ENCODE results near the gene THSD7B.

THSD7B gene

GRCh38 chr2:137381731-137382130 is 616.4 kb downstream of the THSD7B start:
- no peak for DNase-seq (ENCODE audit: low read depth)

GRCh38 chr2:137383391-137383790 is 618.0 kb downstream of the THSD7B start:
- DNase-seq (ENCODE audit: low read depth) = no peak

- DNase-seq (ENCODE audit: low read depth) = no peak
These were observed 621.7 kb downstream of the THSD7B start for GRCh38 chr2:137387044-137387443.

DNA sequence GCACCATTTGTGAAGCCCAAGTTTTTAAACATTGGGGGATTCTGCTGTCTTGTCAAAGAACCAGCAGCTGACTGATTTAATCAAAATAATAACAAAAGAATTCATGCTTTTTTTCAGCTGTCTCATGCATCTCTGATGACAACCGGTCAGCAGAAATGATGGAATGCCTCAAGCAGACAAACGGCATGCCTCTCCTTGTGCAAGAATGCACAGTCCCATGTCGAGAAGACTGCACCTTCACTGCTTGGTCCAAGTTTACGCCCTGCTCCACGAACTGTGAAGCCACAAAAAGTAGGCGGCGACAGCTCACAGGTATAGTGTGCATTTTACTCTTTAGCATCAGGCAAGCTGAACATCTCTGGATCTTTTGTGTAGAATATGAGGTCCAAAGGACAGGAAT is 640.2 kb downstream of the THSD7B start:
- DNase-seq (ENCODE audit: low read depth) = no peak

- DNase-seq (ENCODE audit: low read depth) = no peak
These were observed 646.2 kb downstream of the THSD7B start for GRCh38 chr2:137411585-137411984.

GRCh38 chr2:137420744-137421143 is 655.4 kb downstream of the THSD7B start:
- DNase-seq (ENCODE audit: low read depth) = no peak

DNA sequence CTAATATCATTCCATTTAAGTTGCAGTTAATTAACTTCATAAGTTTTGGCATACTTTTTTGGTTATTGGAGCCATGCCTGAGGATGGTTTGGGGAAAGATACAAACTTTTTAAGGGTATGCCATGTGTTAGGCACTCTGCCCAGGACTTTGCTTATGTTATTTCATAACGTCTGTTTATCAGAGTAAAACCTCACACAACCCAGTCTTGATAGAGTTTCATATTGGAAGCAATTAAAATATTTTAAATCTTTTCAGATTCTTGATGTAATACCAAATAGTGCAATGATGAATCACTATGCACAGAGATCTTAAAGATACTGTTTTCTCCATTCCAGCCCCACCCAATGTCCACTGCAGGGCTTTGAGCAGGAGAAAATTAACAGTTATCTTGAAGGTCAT is 669.8 kb downstream of the THSD7B start:
- DNase-seq (ENCODE audit: low read depth) = peak; percentile 4

DNA sequence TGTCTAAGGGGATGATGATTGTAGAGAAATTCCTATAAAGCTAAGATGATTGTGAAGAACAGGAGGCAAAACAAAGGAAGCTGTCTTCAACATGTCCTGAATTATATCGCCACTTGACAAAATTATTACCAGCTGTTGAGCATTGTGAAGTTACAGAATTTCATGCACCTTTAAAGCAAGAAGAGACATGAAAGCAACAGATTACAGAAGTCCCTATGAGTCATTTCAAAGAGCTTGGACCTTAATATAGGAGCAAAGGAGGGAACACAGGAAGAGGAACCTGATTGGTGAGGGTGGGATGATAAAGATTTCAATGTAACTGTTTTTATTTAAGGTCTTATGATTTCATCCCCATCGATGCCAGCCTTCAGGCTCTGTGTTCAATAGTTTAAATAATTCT is 672.0 kb downstream of the THSD7B start:
- no peak for DNase-seq (ENCODE audit: low read depth)

DNA sequence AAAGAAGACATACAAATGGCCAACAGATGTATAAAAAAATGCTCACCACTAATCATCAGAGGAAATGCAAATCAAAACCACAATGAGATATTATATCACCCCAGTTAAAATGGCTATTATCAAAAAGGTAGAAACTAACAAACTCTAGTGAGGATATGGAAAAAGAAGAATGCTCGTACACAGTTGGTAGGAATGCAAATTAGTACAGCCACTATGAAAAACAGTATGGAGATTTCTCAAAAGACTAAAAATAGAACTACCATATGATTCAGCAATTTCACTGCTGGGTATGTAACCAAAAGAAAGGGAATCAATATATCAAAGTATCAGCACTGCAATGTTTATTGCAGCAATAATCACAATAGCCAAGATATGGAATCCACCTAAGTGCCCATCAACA is 679.6 kb downstream of the THSD7B start:
- no peak for DNase-seq (ENCODE audit: low read depth)

- DNase-seq (ENCODE audit: low read depth) = no peak
These were observed 684.1 kb downstream of the THSD7B start for GRCh38 chr2:137449454-137449853.

GRCh38 chr2:137454886-137455285 is 689.5 kb downstream of the THSD7B start:
- no peak for DNase-seq (ENCODE audit: low read depth)

DNA sequence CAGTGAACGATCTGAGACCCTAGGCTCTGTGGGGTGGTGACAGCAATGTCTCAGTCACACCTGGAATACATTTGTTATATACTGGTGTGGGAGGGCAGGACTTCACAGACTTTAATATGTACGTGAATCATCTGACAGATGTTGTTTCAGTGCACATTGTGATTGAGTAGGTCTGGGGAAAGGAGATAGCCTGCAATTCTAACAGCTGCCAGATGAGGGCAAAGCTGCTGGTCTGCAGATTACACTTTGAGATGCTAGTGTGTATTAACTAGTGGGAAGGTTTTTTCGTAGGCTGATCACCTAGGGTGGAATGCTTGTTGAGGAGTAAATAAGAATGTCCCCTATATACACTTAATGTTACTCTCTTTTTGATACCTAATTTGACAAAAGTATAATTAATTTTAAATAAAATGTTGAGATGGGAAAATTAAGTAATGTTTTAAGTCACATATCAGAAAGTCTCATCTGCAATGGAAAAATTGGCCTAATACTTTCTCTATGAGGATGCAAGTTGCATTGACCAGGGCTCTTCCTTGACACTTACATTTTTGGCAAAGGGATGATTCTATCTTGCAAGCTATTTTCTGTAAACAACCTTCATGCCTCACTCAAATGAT is 702.0 kb downstream of the THSD7B start:
- DNase-seq (ENCODE audit: low read depth) = no peak

DNA sequence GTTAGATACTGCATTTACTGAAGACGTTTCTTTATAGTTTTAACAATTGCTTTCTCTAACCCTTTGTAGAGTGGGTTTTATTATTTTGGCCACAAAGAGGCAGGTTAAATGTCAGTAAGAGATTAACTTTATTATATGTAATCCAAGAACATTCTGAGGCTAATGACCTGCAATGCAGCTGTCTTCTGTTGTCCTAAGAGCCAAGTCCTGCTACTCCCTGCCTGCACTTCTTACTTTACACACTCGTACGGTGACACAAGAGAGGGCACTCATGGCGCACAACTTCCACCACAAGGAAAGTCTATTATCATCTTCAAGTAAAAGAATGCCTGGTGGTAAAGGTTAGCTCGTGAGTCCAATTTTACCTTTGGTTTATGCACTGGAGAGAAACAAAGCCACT is 727.9 kb downstream of the THSD7B start:
- DNase-seq (ENCODE audit: low read depth) = no peak

DNA sequence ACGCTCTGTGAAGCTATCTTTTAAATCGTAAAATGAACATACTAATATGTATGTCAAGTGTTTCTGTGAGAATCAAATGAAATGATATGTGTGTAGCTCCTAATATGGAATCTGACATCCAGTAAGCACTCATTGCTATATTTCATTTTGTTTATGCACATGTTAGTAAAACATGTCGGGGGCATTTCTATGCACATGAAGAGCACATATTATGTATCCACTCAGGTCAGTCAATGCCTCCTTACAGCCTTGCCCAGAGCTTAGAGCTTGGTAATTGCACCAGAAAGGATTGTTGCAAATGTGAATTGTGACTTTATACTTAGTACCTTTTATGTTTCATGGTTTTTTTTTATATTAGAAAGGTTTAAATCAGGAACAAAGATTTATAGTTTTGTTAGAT is 735.3 kb downstream of the THSD7B start:
- no peak for DNase-seq (ENCODE audit: low read depth)

DNA sequence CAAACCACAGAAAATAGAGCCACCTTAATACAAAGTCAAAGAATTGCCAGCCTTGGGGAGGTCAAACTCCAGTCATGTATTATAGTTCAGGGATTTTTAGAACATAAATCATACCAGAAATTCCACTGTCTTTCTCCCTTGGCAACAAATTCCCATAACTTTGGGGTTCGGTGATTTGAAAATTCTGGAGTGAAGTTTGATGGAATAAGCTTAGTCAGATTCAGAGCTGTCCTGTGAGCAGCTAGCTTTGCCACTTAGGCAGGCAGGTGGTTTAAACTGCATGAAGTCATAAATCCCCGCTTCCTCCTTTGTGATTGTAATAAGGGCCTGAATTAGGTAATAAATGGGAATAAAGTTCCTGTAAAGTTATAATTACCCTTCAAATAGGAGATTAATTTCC is 741.9 kb downstream of the THSD7B start:
- no peak for DNase-seq (ENCODE audit: low read depth)

DNA sequence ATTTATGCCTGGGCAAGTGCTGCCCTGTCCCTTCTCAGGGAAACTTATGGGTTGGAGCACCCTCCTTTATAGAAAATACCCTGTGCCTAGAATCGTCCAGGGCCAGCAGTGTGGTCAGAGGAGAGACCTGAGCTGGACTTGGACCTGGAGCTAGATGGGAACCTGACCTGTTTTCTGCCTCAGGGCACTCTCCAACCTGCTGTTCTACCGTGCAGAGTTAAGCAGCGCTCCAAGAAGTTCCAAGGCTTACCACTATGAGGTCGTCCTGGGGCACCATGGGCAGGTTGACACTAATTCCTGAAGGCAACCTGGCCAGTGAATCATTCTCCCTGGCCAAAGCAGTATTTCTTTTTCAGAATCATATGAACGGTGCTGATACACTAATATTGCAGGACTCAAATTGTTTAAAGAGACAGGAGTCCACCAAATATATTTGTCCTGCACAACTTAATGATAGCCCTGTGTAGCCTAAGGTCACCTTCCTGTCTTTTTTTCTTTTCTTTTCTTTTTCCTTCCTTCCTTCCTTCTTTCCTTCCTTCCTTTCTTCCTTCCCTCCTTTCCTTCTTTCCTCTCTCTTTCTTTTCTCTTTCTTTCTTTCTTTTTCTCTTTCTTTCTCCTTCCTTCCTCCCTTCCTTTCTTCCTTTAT is 743.5 kb downstream of the THSD7B start:
- DNase-seq (ENCODE audit: low read depth) = no peak

DNA sequence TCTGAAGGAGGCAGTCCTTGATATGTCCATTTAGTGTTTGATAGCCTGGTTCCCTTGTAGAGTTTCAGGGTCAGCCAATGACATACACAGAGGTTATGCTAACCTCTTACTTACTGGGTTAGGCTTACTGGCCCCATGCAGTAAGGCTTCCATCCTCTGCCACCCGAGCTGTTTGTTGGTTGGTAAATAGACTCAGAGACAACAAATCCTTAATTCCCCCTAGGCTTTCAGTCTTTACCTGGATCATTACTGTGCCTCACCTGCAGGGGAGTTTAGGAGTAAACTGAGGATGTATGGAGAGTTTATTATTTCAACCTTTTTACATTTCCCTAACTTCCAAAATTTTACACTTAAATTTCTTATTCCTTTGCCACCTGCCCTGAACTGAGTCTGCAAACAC is 746.2 kb downstream of the THSD7B start:
- DNase-seq (ENCODE audit: low read depth) = no peak

GRCh38 chr2:137521653-137522619 is 756.6 kb downstream of the THSD7B start:
- DNase-seq (ENCODE audit: low read depth) = no peak

- DNase-seq (ENCODE audit: low read depth) = no peak
These were observed 757.3 kb downstream of the THSD7B start for GRCh38 chr2:137522620-137523011.

DNA sequence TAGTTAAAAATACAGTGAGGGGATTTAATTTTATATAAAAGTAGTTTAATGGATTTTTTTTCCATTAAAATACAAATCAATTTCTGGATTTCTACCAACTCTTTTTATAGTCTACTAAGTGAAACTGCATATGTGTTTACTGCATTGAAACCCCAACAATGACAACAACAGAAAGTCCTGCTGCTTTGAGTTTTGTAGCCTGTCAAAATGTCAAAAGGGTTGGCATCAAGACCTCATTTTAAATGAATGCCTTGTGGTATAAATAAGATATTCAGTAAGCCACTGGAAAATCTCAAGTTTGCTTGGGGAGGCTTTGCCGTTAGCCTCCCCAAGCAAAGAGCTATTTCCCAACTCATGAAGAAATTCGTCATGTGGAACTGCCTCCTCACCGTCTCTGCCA is 758.6 kb downstream of the THSD7B start:
- no peak for DNase-seq (ENCODE audit: low read depth)

DNA sequence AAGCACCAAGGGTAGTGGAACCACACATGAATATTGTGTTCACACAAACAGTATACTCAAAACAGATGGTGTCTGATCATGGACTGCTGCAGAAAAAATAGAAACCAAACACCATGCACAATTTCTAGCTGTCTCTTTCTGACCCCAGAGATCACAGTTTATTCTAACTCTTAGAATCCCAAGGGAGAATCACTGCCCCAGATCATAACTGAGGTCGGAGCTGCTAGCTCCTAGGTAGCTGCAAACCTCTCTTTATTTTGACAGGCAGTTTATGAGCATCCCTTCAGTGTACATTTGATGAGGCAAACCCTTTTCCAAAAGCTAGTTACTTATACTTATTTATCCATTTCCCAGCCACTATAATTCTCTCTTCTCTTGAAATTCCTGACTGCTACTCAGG is 759.8 kb downstream of the THSD7B start:
- DNase-seq (ENCODE audit: low read depth) = no peak

DNA sequence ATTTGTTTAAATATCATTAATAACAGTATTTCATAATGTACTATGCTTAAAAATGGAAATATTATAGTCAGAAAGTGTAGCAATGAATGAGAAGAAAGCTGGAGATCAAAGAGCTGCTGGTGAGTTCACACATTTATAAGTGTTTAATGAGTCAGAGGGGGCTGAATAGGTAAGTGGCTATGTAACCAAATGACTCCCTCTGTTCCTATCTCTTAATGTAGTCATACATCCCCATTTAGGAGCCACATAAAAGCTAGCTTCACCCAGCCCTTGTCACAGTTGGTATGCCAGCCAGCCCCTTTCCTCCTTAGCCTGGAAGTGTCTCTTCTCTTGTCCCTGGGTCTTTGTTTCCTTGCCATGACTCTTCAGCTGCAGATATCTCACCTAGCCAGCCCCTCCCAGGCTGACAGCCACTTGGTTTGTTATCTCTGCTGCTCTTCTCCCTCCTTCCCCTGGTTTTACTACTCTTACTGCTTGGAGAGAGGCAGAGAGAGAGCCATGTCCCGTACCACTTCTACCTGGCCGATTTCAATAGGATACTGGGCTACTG is 760.4 kb downstream of the THSD7B start:
- no peak for DNase-seq (ENCODE audit: low read depth)

GRCh38 chr2:137535897-137536296 is 770.6 kb downstream of the THSD7B start:
- DNase-seq (ENCODE audit: low read depth) = no peak

All from GM04503 (cell line).